HG02973 (cell line): Measurements from ENCODE around the gene PEX10.

ENCODE experiments used
- ATAC-seq: cut with Tn5 transposase; IDR thresholded peaks from one replicate; pipeline ENCODE4 v1.9.1; 2021; ENCODE audit warnings: moderate library complexity; ENCODE audit not compliant: unreplicated experiment

Gene PEX10

DNA sequence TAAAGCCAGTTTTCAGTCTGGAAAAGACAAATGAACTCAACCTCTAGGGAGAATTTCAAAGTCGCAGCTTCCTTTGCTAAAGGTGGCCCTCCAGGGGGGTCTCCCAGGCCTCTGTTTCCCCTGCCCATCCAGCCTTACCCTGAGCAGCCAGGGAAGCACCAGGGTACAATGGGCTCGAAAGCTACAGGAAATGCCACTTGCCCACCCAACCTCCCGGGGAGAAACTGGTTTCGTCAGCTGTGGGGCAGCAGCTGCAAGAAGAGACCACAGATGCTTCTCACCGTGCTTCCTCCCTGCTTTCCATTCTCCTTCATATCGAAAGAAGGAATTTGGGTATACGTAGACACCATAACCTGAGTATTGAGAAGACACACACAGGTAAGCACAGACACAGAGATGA lies 22.7 kb downstream of the PEX10 start:
- no peak for ATAC-seq

DNA sequence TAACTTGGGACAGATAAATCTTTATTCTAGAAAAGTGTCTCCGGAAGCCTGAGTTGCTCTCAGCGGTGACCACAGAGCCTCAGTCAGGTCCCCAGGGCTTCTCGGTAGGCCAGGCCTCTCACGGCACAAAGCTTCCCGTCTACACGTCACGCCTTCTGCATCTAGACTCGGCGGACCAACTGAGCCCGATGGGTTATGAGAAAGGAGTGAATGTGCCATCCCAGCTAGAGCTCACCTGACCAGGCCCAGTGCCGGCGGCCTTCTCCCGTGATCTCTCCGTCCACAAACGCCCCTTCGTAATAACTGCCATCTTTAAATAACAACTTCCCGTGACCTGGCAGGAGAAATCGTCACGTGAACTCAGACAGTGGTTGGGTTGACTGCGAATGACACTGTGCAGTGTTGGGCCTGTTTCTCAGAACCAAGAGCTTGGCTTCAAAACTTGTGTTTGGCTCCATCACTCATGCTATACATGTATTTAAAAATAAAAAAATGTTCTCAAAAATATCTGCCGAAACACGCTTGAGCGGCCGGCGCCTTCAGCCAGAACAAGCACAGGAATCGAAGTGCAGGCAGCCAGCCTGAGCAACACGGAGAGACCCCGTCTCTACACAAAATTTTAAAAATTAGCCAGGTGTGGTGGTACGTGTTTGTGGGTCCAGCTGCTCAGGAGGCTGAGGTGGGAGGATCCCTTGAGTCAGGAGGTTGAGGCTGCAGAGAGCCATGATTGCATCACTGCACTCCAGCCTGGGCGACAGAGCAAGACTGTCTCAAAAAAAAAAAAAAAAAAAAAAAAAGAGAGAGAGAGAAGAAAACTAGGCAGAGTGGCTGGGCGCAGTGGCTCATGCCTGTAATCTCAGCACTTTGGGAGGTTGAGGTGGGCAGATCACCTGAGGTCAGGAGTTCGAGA lies 24.1 kb downstream of the PEX10 start:
- no peak for ATAC-seq

DNA sequence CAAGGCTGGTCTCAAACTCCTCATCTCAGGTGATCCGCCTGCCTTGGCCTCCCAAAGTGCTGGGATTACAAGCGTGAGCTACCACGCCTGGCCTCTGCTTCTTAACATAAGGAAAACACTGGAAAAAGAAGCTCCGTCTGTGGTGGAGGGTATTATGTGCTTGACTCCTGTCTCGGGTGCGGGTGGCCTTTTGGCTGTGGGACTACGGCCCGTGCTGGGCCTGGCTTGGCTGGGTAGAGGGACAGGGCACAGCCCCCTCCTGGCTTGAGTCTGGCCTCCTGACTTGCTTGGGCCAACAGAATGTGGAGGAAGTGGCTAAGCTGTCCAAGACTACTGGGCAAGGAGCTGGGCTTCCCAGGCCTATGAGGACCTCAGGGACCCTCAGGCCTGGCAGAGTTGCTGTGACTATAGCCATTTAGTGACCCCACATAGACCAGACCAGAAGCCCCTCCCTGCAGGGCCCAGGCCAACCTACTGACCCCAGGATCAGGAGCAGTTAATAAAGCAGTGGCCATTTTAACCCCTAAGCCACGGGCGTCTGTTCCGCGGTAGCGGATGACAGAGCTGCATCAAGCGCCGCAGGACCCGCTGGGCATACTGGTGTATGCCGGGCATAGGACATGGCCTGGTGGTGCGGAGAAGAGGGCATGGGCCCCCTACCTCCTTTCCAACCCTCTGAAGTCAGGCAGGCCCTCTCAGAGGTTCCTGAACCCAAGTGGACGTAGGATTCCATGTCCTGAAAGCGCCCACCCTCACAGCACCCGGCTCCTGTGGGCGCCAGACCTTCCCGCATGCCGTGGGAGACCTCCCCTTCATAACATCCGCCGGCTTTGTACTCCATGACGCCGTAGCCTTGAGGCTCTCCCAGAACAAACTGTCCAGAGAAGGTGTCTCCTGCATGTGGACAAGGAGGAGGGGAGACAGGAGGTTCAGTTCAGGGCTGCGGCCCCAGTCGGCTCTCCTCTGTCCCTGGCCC lies 25.4 kb downstream of the PEX10 start:
- ATAC-seq = no peak

DNA sequence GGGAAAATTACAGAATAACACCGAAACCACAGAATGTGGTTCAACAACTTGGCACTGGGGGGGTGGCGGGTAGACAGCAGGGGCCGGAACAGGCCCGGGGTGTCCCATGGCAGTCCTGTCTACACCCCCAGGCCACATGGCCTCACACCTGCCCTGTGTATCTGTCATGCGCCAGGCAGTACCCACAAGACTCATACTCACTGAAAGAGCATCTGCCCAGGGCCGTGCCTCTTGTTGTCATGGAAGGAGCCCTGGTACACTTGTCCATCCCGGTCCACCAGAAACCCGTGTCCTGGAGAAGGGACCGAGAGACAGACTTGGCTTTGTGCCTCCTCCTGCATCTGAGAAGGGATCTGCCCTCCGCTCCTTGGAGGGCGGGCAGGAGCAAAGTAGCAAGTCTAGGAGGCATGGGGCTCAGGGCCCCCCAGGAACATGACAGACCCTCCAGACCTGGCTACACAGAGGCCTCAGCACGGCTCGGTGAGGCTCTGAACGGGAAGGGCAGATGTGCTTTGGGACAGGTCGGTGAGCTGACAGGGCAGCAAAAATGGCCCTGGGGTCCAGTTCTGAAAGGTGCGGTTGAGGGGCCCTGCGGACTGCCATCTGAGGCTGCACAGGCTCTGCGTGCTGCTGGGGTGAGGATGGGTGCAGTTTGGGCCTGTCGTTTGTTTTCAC lies 26.6 kb downstream of the PEX10 start:
- no peak for ATAC-seq

DNA sequence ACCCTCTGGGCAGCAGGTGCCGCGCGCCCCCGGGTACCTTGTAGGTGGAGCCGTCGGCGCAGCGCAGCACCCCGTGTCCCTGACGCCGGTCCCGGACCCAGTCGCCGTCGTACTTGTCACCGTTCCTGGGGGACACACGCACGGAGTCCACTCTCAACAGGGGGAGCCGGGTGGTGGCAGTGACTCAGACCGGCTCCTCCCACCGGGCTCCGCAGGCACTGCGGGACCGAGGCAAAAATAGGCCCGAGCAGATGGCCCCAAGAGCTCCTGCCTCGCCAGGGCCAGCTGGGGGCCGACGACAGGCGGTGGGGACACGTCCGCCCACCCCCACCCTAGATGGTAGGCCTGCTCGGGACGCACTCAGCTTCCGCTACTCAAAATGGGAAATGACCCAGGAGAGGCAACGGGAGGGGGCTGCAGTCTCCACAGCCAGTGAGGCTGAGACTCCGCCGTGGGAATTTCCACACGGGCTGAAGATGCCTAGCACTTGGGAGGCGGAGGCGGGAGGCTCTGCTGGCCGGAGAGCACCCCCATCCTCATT lies 27.4 kb downstream of the PEX10 start:
- no peak for ATAC-seq

DNA sequence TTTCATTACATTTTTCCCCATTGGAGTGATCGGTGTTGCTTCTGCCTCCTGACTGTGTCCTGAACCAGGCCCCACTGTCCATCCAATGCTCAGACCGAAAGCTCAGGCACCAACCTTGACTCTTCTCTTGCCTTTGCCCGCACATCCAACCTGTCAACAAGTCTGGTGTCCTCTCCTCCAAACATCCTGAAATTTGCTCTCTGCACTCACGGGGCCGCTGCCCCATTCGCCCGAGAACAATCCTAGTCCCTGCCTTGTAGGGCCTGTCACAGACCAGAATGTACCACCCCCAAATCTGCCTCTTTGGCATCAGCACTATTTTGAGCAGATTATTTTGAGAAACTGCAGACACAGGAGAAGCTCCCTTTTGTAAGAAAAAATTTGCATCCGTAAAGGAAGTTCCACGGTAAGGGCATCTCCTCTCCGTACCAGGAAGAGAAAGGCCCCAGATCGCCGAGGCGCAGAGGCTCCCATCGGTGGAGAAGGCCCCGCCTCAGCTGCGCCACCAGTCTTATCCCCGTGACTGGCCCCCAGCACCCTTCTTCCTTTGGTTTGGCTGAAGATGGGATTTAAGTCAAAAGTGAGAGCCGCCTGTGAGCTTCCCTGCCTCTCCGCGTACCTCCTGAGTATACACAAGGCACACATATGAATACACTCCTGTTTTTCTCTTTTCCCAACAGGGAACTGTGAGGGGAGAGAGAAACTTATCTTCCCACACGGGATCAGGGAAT lies 28.1 kb downstream of the PEX10 start:
- ATAC-seq = no peak

DNA sequence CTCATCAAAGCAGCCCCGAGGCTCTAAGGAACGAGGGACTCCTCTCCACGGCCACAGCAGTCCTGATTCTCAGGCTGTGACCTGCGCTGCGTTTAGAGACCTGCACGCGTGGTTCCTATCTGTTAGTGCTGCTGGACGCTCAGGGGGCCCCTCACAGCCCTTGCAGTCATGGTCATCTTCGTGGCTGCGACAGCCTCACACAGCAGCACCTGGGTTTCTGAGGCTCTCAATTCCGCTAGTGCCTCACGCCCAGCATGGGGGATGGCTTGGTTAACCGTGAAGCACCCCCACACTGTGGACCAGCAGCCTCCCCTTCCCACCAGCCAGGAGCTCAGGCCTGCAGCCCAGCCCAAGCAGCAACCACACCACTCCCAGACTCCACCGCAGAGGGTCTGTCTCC lies 28.8 kb downstream of the PEX10 start:
- ATAC-seq = no peak

DNA sequence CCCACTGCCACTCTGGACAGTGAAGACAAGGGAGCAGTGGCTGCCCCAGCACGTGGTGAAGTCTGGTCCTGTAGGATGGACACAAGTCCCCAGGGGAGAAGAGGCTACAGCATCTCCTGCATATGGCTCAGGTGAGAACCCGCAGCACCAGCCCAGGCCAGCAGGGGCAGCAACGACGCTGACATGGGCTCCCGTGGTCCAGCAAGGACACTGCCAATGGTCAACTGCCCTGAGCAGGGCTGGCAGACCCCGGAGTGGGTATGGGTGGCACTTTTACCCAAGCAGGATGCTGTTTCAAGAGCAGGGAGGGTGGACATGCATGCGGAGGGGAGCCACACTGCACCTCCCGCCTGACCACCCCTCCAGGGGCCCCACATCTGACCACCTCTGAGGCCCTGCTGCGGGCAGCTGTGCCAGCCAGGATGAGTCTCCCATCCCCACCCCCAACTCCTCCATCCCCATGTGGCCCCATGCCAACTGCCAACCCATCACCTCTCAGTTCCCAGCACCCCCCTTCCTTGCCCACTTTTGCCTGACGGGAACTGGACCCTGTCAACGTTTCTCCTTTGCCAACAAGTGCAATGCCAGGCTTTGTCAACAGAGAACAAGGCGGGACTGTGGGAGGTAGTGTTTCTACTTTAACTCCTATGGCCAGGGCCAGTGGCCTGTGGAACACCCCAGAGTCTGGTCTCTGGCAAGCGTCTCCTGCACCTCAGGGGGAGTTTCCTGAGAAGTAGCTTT lies 29.6 kb downstream of the PEX10 start:
- ATAC-seq = no peak

DNA sequence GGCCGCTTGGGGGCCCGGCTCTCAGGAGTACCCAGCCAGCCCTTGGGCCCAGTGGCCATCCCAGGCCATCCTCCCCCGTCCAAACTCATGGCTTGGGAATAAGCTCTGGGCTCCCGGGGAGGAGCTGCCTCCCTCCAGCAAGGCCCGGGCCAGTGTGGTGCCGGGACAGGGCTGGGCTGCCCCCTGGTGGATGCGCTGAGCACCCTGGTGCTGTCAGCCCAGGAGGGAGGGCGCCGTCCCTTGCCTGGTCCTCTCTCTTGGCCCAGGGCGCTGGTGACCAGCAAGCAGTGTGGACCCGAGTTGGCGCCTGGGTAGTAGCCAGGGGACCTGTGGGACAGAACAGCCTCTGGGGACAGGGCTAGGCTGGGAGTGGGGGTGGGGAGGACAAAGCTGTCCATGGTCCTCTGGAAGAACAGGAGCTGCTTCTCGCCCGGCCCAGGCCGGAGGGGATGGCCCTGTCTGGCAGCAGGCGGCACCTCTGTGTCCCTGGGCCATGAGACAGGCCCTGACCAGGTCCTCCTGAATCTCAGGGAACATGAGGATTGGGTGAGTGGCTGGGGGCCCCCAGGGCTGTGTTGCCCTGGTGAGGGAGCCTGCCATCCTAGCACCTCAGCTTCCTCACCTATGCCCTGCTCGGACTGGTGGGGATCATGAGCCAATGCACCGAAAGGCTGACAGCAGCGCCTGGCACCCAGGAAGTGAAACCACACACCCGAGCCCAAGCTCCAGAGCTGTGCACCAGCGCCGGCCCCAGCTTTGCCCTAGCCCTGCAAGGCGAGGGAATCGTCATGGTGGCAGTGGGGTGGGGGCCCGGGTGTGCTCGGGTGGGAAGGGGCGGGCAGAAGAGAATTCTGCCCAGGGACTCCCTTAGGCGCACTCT lies 30.4 kb downstream of the PEX10 start:
- no peak for ATAC-seq

DNA sequence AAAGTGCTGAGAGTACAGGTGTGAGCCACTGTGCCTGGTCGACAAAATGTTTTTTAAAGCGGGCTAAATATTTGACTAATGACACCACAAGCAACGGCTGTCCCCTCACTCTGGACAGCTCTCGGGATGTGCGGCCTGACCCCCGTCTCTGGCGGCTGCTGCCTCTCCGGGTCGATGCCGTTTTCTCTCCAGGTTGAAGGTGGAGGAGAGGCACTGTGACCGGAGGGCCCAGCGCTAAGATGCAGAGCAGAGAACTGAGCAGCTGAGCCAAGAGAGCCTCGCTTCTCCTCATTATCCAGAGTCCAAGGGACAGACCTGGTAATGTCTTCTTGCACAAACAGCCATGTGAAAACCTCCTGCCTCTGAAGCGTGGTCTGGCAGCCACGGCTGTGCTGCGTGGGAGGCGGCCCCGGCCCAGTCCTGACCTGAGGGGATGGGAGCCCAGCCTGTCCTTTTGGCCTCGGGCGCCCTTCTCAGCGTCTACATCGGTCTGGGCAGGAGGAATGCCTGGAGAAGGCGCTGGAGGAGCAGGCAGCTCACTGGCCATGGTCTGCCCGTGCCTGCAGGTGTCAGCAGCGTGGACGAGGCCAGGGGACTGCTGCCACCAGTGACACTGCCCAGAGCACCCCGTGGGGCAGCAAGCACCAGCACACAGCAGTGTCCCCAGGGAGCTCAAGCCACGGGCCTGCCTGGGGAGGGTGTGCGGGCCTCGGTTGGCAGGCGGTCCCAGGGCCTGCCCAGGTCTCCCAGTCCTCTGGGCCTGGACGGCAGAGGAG lies 31.4 kb downstream of the PEX10 start:
- ATAC-seq = no peak

DNA sequence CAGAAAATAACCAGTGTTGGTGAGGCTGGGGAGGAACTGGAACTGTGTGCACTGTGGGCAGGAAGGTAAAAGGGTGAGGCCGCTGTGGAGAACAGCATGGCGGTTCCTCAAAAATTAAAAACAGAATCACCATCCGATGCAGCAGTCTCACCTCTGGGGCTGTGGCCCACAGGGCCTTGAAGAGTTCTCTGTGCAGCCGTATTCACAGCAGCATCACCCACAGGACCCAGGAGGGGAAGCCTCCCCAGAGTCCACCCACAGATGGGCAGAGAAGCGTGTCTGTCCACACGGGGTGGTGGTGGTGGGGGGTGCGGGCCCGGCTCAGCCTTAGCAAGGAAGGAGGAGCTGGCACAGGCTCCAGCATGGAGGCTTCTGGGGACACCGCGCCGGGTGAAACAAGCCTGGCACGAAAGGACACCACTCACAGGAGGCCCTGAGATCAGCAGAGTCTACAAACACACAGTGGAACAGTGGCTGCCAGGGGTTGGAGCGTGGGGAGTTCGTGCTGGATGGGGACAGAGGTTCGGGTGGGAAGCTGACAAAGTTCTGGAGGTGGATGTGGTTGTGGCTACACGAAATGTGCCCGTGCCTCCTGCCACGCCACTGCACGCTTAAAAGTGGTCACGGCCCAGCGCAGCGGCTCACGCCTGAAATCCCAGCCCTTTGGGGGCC lies 32.5 kb downstream of the PEX10 start:
- ATAC-seq = no peak

DNA sequence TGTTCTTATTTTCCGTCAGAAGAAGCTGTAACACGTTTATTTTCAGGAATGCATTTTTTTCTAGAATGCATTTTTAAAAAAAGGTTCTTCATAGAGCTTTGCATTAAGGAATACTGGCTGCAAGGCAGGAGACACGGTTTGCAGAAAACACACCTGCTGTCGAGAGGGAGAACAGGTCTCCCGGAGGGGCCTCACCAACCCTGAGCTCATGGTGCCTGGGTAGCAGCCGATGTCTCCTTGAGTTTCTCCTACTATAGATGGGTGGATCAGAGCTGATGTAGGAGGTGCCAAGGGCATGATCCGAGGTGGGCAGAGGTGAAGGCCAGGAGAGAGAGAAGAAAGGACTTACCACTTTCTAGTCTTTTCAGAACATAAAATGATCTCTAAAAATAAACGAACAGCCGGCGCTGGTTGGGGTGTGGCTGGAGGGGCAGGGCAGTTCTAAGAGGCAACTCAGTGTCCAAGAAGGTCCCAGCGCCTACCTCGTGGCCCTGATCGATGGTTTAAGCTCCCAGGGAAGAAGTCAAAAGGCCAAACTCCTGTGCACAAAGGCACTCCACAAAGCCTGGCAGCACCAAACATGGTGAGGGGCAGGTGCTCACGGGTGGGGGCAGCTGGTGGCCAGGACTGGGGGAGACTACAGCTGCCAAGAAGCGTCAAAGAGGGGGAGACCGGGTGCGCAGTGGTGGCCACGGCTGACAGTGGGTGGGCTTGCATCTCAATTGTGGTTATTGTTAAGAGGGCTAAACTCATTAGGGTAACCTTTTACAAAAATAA lies 33.2 kb downstream of the PEX10 start:
- no peak for ATAC-seq

DNA sequence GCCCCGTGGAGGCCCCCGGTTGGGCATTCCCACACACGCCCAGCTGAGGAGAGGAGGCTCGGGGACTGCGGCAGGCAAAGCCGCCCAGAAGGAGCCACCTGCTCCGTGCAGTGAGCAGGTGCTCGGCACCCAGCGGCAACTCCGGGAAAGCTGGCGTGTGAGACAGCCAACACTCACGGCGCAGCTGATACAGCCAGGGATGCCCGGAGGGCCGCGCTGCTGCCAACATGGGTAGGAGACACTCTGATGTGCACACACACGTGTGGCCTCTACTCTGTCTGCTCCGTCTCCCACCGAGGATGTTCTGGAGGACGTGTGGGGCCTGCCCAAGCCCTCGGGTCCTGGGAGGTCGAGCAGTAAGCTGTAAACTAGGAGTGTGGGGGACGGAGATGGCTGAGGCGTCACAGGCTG lies 33.9 kb downstream of the PEX10 start:
- ATAC-seq = no peak

DNA sequence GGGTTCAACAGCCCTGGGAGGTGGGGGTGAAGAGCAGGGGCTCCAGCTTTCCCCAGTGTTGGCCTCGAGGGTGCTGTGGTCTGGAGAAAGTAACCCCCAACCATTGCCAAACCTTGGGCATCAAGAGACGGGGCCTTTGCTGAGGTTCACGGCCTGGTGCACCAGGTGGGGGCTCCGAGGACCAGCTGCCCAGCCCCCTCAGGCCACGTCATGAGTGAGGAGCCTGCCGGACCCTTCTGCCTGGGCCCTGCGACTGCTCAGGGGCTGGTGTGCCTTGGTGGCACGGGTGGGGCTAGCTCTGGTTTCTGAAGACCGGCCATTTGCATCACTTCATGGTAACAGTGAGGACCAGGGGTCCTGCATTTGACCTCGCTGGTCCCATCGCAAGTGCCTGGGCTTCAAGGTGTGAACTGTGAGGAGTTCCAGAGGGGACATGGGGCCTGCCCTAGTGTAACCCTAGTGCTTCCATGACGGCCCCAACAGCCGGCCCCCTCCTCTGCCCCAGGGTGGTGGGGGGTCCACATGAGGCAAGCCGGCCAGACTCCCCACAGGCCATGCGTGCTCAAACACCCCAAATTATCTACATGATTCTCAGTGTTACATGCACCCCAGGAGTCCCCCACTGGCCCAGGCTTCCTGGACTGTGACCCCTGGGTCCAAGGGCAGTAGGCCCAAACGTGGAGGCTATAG lies 34.5 kb downstream of the PEX10 start:
- no peak for ATAC-seq

DNA sequence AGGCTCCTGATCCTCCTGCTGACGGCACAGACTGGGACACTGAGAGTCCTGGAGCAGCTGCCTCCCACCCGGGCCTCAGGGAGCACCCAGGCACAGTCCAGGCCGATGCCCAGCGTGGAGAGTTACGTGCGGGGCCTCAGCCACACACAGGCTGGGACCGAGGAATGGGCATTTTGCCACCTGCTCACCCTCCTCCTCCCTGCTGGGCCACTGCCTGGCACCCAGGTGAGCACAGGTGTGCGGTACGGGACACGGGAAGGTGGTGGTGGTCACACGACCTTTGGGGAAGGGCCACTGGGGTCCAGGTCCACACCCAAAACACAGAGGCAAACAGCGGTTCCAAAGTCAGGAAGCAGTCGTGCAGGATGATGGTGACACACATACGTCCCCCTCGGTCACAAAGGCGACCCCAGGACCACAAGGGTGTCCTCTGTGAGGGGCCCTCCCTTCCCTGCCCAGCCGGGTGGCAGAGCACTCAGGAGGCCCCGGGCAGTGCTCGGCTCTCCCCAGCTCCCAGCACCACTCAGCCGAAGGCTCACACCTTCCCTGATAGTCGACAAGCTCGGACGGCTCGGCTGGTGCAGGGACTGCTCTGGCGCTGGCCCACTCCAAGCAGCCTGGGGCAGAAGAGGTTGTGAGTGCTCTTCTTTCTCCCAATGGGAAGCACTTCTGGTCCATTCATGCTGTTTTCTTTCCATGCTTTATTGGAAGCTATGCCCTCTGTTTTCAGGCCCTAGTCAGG lies 35.3 kb downstream of the PEX10 start:
- no peak for ATAC-seq
